KMS-11 (cell line): ENCODE data around the gene IL17RE.
"Not testable (repeated sequence)": the region's sequence is repeated elsewhere in the genome, so short reads cannot be mapped to it uniquely, and the experiment has no call there.

Source experiments
- H2AFZ ChIP-seq: fragments of 200-600 bp; sonication (generic); 2 replicates; pipeline ENCODE4 v1.6.1; 2016; ENCODE audit warnings: antibody characterized with exemption, mixed run types, low read depth
- H3K27ac ChIP-seq: fragments of 200-600 bp; sonication (generic); 2 replicates; pipeline ENCODE4 v1.6.1; 2016; ENCODE audit warnings: mild to moderate bottlenecking, mixed run types
- H3K27me3 ChIP-seq: fragments of 200-600 bp; sonication (generic); 2 replicates; pipeline ENCODE4 v1.6.1; 2017; ENCODE audit warnings: mild to moderate bottlenecking, low read depth, mixed run types, moderate library complexity; ENCODE audit not compliant: insufficient read depth
- H3K36me3 ChIP-seq: fragments of 200-600 bp; sonication (generic); 2 replicates; pipeline ENCODE4 v1.6.1; 2017; ENCODE audit warnings: mild to moderate bottlenecking, mixed run types; ENCODE audit not compliant: insufficient read depth
- H3K4me1 ChIP-seq: fragments of 200-600 bp; sonication (generic); 2 replicates; pipeline ENCODE4 v1.6.1; 2016; ENCODE audit warnings: mild to moderate bottlenecking, low read depth, mixed run types; ENCODE audit not compliant: poor library complexity, severe bottlenecking
- H3K4me2 ChIP-seq: fragments of 200-600 bp; sonication (generic); 2 replicates; pipeline ENCODE4 v1.7.0; 2016; ENCODE audit warnings: mild to moderate bottlenecking, mixed run types
- H3K4me3 ChIP-seq: fragments of 200-600 bp; sonication (generic); IDR thresholded peaks from 2 replicates; pipeline ENCODE4 v1.6.1; 2017; ENCODE audit warnings: low read depth, low read length, mixed read lengths; ENCODE audit not compliant: insufficient read depth
- H3K79me2 ChIP-seq: fragments of 200-600 bp; sonication (generic); 2 replicates; pipeline ENCODE4 v1.6.1; 2016; ENCODE audit warnings: low read depth, mixed run types; ENCODE audit not compliant: insufficient read depth
- H3K9ac ChIP-seq: fragments of 200-600 bp; sonication (generic); 2 replicates; pipeline ENCODE4 v1.6.1; 2016; ENCODE audit warnings: mild to moderate bottlenecking, mixed run types
- H4K20me1 ChIP-seq: fragments of 200-600 bp; sonication (generic); 2 replicates; pipeline ENCODE4 v1.6.1; 2016; ENCODE audit warnings: mild to moderate bottlenecking, mixed run types; ENCODE audit not compliant: insufficient read depth
- TF ChIP-seq, protein P1 (sequence below): fragments of 200-600 bp; sonication (generic); conservative IDR thresholded peaks from 2 replicates; pipeline ENCODE4 v1.6.1; 2017; ENCODE audit warnings: low read depth, mild to moderate bottlenecking, antibody characterized with exemption, low read length, moderate library complexity, mixed read lengths

IL17RE gene

DNA sequence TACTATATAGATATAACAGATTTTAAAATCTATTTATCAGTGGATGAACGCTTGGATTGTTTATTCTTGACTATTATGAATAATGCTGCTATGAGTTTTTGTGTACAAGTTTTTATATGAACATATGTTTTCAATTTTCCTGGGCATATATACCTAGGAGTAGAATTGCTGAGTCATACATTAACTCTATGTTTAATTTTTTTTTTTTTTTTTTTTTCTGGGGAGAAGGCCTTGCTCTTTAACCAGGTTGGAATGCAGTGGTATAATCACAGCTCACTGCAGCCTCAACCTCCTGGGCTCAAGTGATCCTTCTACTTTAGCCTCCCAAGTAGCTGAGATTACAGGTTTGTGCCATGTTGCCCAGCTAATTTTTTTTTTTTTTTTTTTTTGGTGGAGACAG lies 31.7 kb upstream of the IL17RE start:
- no peaks in the 10 kb centered on the region for H3K4me1 ChIP-seq
- TF ChIP-seq, protein P1, sequence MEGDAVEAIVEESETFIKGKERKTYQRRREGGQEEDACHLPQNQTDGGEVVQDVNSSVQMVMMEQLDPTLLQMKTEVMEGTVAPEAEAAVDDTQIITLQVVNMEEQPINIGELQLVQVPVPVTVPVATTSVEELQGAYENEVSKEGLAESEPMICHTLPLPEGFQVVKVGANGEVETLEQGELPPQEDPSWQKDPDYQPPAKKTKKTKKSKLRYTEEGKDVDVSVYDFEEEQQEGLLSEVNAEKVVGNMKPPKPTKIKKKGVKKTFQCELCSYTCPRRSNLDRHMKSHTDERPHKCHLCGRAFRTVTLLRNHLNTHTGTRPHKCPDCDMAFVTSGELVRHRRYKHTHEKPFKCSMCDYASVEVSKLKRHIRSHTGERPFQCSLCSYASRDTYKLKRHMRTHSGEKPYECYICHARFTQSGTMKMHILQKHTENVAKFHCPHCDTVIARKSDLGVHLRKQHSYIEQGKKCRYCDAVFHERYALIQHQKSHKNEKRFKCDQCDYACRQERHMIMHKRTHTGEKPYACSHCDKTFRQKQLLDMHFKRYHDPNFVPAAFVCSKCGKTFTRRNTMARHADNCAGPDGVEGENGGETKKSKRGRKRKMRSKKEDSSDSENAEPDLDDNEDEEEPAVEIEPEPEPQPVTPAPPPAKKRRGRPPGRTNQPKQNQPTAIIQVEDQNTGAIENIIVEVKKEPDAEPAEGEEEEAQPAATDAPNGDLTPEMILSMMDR, result no peak

DNA sequence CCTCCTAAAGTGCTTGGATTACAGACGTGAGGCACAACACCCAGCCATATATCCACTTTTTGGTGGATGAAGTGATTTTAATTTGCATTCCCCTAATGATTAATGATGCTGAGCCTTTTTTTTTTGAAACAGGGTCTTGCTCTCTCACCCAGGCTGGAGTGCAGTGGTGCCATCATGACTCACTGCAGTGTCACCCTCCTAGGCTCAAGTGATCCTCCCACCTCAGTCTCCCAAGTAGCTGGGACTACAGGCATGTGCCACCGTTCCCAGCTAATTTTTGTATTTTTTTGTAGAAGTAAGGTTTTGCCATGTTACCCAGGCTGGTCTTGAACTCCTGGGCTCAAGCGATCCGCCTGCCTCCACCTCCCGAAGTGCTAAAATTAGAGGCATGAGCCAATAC lies 30.6 kb upstream of the IL17RE start:
- not testable (repeated sequence) for H3K27ac ChIP-seq

More for the DNA sequence above, 31.7 kb upstream of the IL17RE start:
- Histone ChIP-seq H3K9ac (no peak overlapping the region), H3K4me3 (no peak overlapping the region), H2AFZ (no peak overlapping the region), H3K4me2 (no peak overlapping the region), H3K79me2 (no peaks in the 10 kb centered on the region), H3K27ac (no peak overlapping the region), H3K27me3 (no peaks in the 10 kb centered on the region), H3K36me3 (no peaks in the 10 kb centered on the region), H4K20me1 (no peaks in the 10 kb centered on the region)

DNA sequence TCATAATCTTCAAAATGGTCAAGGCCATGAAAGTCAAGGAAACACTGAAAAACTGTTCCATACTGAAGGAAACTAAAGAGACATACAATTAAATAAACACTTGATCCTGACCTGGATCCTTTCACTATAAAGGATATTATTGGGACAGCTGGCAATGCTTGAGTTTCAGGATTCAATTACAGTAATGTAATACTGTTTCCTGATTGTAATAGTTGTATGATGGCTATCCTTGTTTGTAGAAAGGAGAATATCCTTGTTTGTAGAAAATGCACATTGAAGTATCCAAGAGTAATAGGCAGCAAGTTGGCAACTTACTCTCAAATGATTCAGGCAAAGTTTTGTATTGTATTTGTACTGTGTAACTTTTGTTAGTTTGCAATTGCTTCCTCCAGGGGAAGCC lies 27.2 kb upstream of the IL17RE start:
- H4K20me1 ChIP-seq, result no peaks in the 10 kb centered on the region
- no peak overlapping the region for H3K4me3 ChIP-seq
- H3K36me3 ChIP-seq, result no peaks in the 10 kb centered on the region
- no peaks in the 10 kb centered on the region for H3K79me2 ChIP-seq
- H3K4me2 ChIP-seq, result no peak overlapping the region
- TF ChIP-seq, protein P1, result no peak
- H3K9ac ChIP-seq, result no peak overlapping the region
- peaks cover 10% of the 10 kb centered on the region for H3K4me1 ChIP-seq
- no peak overlapping the region for H3K27ac ChIP-seq
- H3K27me3 ChIP-seq, result no peaks in the 10 kb centered on the region
- H2AFZ ChIP-seq, result no peak overlapping the region

More for the DNA sequence above, 30.6 kb upstream of the IL17RE start:
- H3K4me2 ChIP-seq, H3K4me1 ChIP-seq, H3K79me2 ChIP-seq, H4K20me1 ChIP-seq, H2AFZ ChIP-seq, H3K27me3 ChIP-seq, H3K4me3 ChIP-seq, H3K36me3 ChIP-seq, H3K9ac ChIP-seq: not testable (repeated sequence)

DNA sequence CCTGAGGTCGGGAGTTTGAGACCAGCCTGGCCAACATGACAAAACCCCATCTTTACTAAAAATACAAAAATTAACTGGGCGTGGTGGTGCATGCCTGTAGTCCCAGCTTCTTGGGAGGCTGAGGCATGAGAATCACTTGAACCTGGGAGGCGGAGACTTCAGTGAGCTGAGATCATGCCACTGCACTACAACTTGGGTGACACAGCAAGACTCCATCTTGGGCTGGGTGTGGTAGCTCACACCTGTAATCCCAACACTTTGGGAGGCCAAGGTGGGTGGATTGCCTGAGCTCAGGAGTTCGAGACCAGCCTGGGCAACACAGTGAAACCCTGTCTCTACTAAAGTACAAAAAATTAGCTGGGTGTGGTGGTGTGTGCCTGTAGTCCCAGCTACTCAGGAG lies 26.4 kb upstream of the IL17RE start:
- H3K4me3 ChIP-seq, H3K4me2 ChIP-seq, H4K20me1 ChIP-seq, H2AFZ ChIP-seq, H3K27me3 ChIP-seq, H3K36me3 ChIP-seq, H3K9ac ChIP-seq, H3K27ac ChIP-seq, H3K79me2 ChIP-seq: not testable (repeated sequence)
- peaks cover 10% of the 10 kb centered on the region for H3K4me1 ChIP-seq

DNA sequence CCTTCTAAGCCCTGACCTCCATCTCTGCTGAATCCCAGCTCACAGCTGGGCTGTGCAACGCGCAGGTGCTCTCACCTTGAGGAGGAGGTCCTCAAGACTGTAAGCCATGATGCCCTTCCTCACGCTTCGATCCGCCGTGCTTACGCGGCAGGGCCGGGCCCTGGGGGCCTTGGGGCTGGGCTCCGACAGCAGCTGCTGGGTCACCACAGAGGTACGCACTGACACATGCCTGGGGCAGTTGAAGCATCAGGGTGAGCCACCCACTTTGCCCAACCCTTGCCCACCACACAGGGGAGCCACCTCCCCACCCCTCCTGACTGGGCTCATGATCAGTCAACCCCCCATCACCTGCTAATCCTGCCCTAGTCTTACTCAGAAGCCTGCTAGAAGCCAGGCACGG lies 25.7 kb upstream of the IL17RE start:
- Histone ChIP-seq H3K9ac (no peak overlapping the region), H3K4me3 (no peak overlapping the region), H3K27me3 (no peaks in the 10 kb centered on the region), H4K20me1 (no peaks in the 10 kb centered on the region), H3K36me3 (no peaks in the 10 kb centered on the region), H3K79me2 (no peaks in the 10 kb centered on the region), H3K27ac (no peak overlapping the region), H2AFZ (no peak overlapping the region), H3K4me1 (peaks cover 10% of the 10 kb centered on the region), H3K4me2 (no peak overlapping the region)
- TF ChIP-seq, protein P1, result no peak
